T-helper 9 cell (primary cell): Measurements from ENCODE around the gene GDF2.

Experiments
- DNase-seq: peaks from one replicate; pipeline ENCODE4 v3.0.0-alpha.2; 2020

The GDF2 gene

DNA sequence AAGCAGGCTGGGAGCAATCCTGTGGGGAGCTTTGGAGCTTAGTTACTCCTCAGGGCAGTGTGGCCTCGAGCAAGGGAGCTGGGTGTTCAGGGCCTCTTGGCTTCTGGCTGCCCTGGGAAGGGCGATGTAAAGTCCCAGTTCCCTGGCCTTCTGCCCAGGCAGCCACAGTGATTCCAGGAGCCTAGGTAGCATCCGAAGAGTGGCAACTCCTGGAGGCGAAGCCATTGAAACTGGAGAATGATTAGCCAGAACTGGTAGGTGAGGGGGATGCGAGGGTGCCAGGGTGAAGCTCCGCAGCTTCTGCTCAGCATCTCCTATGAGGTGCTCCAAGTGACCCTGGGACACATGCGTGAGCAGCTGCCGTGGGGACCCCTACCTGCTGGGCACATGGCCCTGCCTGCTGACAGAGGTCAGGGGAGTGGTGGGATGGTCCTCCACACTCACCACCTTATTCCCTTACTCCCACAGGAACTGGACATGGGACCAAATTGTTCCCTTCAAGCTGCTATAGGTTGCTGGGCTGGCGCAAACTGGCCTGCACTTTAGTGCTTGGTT is 7.8 kb upstream of the GDF2 start:
- no peak for DNase-seq

- DNase-seq: no peak
Observed at GRCh38 chr10:47315421-47315820, 6.8 kb upstream of the GDF2 start.

DNA sequence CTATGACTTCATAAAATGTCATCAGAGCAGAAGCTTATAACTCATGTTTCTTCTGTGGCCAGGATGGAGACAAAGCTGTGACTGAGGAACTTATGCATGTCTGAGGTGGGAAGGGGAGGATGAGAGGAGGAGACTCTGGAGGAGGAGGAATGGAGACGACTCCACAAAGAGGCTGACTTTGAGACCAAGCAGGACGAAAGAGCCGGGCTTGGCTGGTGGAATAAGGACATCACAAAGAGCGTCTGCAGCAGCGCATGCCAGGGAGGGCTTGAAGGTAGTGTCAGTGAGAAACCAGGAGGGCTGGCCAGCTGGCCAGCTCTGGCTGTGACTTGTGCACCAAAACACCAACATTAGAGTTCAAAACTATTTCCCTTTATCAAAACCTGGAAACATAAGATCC is 6.1 kb upstream of the GDF2 start:
- DNase-seq: no peak

DNA sequence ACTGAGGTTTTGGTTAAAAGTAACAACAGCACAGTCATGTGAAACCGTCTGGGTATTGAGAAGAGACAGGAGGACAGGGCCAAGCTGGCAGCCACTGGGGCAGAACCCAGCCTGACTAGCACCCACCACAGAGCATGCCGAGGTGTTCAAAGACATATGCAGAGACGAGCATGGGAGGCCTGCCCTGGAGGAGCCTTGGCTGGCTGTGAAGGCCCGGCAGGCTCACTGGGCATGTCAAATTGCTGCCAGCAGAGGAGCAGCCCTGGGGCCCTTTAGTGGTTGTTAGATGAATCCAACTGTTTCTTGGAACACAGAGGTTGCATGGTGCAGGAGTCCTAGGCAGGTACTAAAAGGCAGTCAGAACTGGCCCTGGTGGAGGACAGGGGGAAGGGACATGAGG is 5.0 kb upstream of the GDF2 start:
- DNase-seq: no peak

GRCh38 chr10:47318706-47319105 is 3.5 kb upstream of the GDF2 start:
- no peak for DNase-seq

DNA sequence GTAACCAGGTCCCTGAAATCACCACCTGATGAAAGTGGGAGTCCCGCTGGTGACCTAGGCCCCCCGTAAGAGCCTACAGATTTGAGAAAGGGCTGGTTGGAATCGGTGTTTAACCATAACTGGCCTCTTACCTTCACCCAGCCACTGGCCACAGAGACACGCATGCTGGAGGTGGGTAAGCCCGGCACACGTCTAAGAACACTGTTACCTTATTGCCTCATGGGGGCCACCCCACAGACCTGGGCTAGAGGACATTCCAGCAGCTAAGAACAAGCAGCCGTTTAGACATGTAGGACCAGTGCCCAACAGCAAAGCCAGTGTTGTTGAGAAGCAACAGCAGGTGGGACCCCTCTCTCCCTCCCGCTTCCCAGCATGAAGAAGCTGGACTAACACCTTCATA is 2.5 kb upstream of the GDF2 start:
- no peak for DNase-seq

DNA sequence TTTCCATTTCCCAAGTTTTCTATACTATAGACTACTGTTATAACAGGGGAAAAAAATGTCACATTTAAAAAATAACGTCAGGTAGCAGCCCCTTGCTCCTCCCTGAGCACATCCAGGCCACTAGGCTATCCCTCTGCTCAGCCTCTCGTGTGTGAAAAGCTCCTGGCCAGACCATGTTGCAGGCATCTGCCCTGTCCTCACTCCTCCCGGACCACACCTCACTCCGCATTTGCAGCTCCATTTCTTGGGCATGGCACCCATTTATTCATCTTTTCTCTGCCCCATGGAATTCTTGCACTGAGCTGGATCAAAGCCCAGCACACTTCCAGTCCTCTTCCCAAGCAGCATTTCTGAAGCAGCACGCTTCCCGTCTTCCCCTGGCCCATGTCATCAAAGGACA is 1.4 kb upstream of the GDF2 start:
- DNase-seq: no peak

DNA sequence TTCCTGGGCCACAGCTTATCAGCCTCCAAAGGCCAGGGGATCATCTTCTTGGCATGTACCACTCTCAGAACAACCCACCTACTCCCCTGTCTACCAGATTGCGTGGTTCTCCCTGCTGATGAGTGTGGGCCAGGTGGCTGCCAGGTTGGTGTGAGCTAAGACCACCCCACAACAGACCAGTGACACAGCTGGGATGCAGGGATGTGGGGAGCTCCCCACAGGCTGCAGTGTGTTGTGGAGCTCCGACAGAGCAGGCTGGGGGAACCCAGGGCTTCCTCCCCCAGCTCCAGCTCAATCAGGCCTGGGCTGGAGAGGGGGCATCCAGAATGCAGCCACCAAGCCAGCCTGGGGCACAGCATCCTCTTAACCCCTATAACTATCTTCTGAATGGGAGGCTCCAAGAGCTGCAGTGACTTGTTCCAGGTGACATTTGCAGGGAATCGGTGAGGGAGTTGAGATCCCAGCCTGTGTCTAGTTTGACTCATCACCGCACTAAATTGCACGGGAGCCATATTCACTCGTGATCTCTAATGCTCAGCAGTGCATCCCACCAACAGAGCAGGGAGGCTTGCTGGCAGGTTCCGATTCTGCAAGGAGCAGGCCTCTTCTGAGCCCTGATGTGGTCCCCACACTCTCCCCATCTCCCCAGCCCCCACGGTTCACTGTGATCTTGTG is 596 bp upstream of the GDF2 start:
- no peak for DNase-seq

DNA sequence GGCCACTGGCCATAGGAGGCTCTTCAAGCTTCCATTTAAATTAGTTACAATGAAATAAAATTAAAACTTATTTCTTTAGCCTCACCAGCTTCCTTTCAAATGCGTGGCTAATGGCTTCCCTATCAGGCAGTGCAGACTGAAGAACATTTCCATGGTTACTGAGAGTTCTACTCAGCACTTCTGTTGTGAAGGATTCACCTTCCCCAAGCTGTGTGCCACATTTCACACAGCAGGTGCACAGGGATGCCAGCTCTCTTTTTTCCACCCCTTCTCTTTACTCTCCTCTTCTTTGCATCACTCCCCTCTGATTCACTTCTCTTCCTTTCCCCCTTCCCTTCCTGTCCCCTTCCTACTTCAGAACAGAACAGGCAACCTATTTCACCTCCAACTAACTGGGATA is 833 bp downstream of the GDF2 start:
- no peak for DNase-seq

GRCh38 chr10:47323636-47324296 is 1.5 kb downstream of the GDF2 start:
- no peak for DNase-seq

GRCh38 chr10:47325303-47326291 is 3.3 kb downstream of the GDF2 start:
- DNase-seq: no peak

DNA sequence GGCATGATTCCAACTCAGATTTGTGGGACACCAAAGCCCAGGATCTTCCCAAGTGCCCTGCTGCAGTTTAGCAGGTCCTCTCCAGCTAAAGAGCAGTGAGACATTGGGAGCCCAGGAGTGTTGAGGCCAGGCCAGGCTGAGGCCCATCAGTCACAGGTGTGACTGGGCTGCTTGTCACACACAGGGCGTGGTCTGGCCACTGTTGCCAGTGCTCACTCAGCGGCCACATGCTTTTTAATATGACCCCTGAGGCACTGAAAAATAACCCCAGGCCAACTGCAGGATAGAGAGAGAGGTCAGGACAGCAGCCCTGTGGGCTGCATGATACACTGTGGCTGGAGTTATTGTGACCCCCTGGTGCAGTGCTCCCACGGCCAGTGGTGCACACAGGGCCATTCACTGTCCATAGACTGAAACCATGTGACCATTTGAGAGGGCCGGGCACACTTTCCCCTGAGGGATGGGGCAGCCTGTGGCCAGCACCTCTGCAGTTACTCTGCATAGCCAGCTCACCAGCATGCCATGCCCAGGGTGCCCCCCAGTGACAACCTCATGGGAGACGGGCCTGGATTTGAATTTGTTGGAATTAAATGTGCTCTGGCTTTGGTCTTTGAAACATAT is 4.2 kb downstream of the GDF2 start:
- no peak for DNase-seq

- no peak for DNase-seq
Observed at GRCh38 chr10:47326927-47327330, 4.7 kb downstream of the GDF2 start.

DNA sequence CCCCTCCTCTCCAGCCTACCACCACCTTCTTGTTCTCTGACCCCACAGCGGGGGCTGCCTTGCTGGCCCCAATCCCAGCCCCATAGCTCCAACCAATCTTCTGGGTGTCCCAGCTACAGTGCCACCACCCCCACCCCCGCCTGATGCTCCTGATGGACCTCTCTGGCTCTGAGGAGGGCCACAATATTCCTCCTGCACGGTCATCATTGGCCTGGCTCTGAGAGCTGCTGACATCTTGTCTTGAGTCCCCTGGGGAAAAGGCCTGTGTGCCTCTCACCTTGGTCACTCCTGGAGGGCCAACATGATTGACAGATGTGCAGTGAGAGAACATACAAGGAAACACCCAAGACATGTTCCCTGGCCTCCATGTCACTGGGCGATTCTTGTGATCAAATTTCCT is 7.6 kb downstream of the GDF2 start:
- no peak for DNase-seq

GRCh38 chr10:47330366-47330765 is 8.1 kb downstream of the GDF2 start:
- DNase-seq: no peak

GRCh38 chr10:47330804-47331203 is 8.6 kb downstream of the GDF2 start:
- DNase-seq: no peak

DNA sequence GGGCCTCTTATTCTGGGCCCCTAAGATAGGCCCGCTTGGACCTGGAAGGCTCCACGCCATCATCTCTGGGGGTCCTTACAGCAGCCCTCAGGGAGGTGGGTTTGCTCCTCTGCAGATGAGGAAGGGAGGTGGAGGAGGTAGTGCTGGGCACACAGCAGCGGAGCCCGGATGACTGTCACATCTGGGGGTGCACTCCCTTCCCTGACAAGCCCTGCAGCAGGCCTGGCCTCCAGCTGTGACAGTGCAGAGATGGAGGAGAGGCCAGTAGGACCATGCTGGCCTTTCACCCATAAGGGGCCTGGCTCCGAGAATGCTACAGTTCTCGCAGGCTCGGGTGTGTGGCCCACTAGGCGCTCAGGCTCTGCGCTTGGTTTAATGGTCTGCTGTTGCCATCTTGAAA is 9.2 kb downstream of the GDF2 start:
- DNase-seq: no peak

DNA sequence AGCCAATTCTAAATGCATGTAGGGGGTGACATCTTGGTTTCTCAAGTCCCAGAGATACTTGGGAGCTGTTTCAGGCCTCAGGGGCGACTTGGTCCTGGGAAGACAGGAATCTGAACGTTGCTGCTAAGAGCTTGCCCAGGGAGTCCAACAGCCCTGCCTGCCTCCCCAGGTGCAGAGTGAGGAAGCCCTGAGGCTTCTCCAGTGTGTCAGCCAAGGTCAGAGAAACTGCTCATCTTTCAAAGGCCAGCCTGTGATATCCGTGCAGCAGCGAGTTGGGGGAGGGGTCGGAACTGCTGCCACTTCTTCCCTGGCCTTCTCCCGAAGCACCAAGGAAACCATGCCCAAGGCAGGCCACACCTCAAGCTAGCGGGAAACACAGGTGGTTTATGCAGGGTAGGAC is 9.7 kb downstream of the GDF2 start:
- DNase-seq: no peak

- DNase-seq: no peak
Observed at GRCh38 chr10:47332371-47332770, 10.1 kb downstream of the GDF2 start.

DNA sequence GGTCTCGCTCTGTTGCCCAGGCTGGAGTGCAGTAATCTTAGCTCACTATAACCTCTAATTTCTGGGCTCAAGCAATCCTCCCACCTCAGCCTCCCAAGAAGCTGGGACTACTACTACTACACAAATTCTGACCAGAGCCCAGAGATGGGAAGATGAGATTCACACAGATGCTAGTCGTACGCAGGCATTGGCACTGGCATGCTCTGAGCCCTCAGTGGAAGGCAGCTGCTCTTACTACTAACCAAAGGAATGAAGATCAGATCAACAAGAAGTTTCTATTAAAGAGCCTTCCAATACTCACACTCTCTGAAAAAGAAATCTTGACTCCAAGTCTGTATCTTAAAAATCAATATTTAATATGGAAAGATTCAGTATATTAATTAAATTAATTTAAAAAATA is 10.7 kb downstream of the GDF2 start:
- DNase-seq: no peak

DNA sequence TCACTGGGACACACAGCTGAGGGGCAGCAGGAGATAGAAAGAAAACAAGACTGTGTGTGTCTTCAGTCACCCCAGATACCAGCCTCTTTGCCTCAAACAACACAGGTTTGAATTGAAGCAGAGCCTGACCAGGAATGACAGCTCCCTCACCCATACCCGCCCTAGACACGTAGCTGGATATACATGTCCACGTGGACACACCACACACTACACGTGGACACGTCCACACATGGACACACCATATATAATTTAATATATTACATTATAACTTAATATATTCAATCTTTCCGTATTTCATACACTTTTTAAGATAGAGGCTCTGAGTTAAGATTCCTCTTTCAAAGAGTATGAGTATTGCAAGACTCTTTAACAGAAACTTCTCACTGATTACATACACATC is 11.3 kb downstream of the GDF2 start:
- DNase-seq: no peak

DNA sequence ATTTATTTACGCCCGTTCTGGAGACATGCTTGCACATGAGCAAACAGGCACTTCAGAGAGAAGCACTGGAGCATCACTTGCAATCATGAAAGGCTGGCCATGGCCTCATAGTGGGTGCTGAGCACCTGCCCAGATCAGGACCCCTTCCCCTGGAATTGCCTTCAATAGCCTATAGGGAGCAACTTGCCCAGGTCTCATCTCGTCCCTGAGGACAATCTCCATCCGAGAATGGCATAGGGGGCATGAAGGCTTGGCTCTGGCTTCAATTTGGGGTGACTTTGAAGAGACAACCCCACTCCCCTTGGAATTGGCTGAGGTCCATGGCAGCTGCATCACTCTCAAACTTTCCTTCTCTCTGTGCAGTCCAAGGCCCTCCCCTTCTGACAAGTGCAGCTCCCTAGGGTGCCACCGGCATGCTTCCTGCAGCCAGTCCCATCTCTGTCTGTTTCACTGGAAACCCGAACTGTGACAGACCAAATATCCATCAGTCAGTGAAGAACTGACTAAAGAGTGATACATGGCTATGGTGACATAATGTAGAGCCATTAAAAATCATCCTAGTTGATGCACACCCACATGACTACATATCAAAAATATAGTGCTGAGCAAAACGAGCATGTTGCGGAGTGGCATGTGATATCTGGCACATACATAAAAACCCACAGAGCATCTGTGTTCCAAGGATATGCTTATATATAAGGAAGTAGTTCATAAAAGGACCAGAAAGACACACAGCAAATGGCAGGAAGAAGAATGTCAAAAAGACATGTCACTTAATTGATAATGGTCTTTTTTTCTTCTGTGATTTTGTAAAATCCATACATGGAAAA is 12.4 kb downstream of the GDF2 start:
- DNase-seq: no peak
